ENCODE measurements around the gene RIMBP2. TPM values are rescaled to one million over a fixed set of nuclear protein-coding genes. Genes with fewer than 3 reads are reported as not detected.

Gene RIMBP2
- total RNA-seq, 2 experiments from 2014 or later: not detected

GRCh38 chr12:130701402-130701744, 14.7 kb downstream of the RIMBP2 start:
- DNase-seq (peak in 1 of 14 experiments; percentile 10), ATAC-seq (ENCODE audit: poor library complexity) (no peak)
- no peak for TF ChIP-seq CTCF (IDR thresholded peaks at IDR 0.05)
- H3K4me3 ChIP-seq (ENCODE audit: low read length): no peak overlapping the region
- CTCF ChIA-PET: no interaction called here
- peaks cover 5% of the 10 kb centered on the region for H3K27me3 Mint-ChIP-seq
- intact Hi-C loops (cut with DNase I, micrococcal nuclease): no loop called here
- no peaks in the 10 kb centered on the region for H3K9me3 Mint-ChIP-seq
- H3K4me1 ChIP-seq (ENCODE audit: insufficient read depth, low read length): no peaks in the 10 kb centered on the region
- no peaks in the 10 kb centered on the region for H3K36me3 ChIP-seq (ENCODE audit: insufficient read depth, low read length)
- H3K4me1 Mint-ChIP-seq (ENCODE audit: low read depth): no peaks in the 10 kb centered on the region
- POLR2A ChIA-PET: no interaction called here
- H3K27me3 ChIP-seq (ENCODE audit: control insufficient read depth in 1 of 2, insufficient read depth in 2 of 2, low read length in 2 of 2): no peaks in the 10 kb centered on the region
- peaks cover 0 to 4% of the 10 kb centered on the region in 2 experiments for H3K9me3 ChIP-seq (ENCODE audit: control insufficient read depth in 1 of 2, insufficient read depth in 1 of 2, low read length in 2 of 2)
- no peak overlapping the region for H3K27ac Mint-ChIP-seq
- H3K27ac ChIP-seq (ENCODE audit: low read depth in 1 of 2, low read length in 2 of 2): no peak overlapping the region
- H3K36me3 Mint-ChIP-seq (ENCODE audit: low read depth): no peaks in the 10 kb centered on the region
- H3K4me3 Mint-ChIP-seq: no peak overlapping the region

GRCh38 chr12:130700492-130701401, 15.4 kb downstream of the RIMBP2 start:
- TF ChIP-seq CTCF (IDR thresholded peaks at IDR 0.05): no peak
- H3K27me3 Mint-ChIP-seq: peaks cover 5% of the 10 kb centered on the region
- no peaks in the 10 kb centered on the region for H3K36me3 Mint-ChIP-seq (ENCODE audit: low read depth)
- no peak for ATAC-seq (ENCODE audit: poor library complexity)
- Histone ChIP-seq H3K4me1 (ENCODE audit: insufficient read depth, low read length) (no peaks in the 10 kb centered on the region), H3K9me3 (ENCODE audit: control insufficient read depth in 1 of 2, insufficient read depth in 1 of 2, low read length in 2 of 2) (peaks cover 0 to 4% of the 10 kb centered on the region in 2 experiments), H3K27ac (ENCODE audit: low read depth in 1 of 2, low read length in 2 of 2) (no peak overlapping the region), H3K4me3 (ENCODE audit: low read length) (no peak overlapping the region), H3K36me3 (ENCODE audit: insufficient read depth, low read length) (no peaks in the 10 kb centered on the region), H3K27me3 (ENCODE audit: control insufficient read depth in 1 of 2, insufficient read depth in 2 of 2, low read length in 2 of 2) (peaks cover 0 to 4% of the 10 kb centered on the region in 2 experiments)
- intact Hi-C loops (cut with DNase I, micrococcal nuclease): no loop called here
- H3K4me3 Mint-ChIP-seq: no peak overlapping the region
- H3K27ac Mint-ChIP-seq: no peak overlapping the region
- no peaks in the 10 kb centered on the region for H3K4me1 Mint-ChIP-seq (ENCODE audit: low read depth)
- ChIA-PET CTCF (no interaction called here), POLR2A (no interaction called here)
- DNase-seq: peak in 1 of 14 experiments; percentile 8
- H3K9me3 Mint-ChIP-seq: no peaks in the 10 kb centered on the region

GRCh38 chr12:130698106-130698505, 18.0 kb downstream of the RIMBP2 start:
- ATAC-seq (ENCODE audit: poor library complexity): no peak
- ChIA-PET POLR2A (no interaction called here), CTCF (no interaction called here)
- intact Hi-C loops (cut with DNase I, micrococcal nuclease): no loop called here
- H3K36me3 Mint-ChIP-seq (ENCODE audit: low read depth): no peaks in the 10 kb centered on the region
- TF ChIP-seq CTCF (IDR thresholded peaks at IDR 0.05): no peak
- peaks cover 15% of the 10 kb centered on the region for H3K27me3 Mint-ChIP-seq
- H3K27ac ChIP-seq (ENCODE audit: low read depth in 1 of 2, low read length in 2 of 2): no peak overlapping the region
- no peak overlapping the region for H3K4me3 ChIP-seq (ENCODE audit: low read length)
- no peaks in the 10 kb centered on the region for H3K4me1 Mint-ChIP-seq (ENCODE audit: low read depth)
- H3K4me3 Mint-ChIP-seq: no peak overlapping the region
- no peak overlapping the region for H3K27ac Mint-ChIP-seq
- no peak for DNase-seq
- peaks cover 0 to 4% of the 10 kb centered on the region in 2 experiments for H3K9me3 ChIP-seq (ENCODE audit: control insufficient read depth in 1 of 2, insufficient read depth in 1 of 2, low read length in 2 of 2)
- H3K27me3 ChIP-seq (ENCODE audit: control insufficient read depth in 1 of 2, insufficient read depth in 2 of 2, low read length in 2 of 2): peaks cover 0 to 13% of the 10 kb centered on the region in 2 experiments
- H3K9me3 Mint-ChIP-seq: no peaks in the 10 kb centered on the region
- no peaks in the 10 kb centered on the region for H3K36me3 ChIP-seq (ENCODE audit: insufficient read depth, low read length)
- H3K4me1 ChIP-seq (ENCODE audit: insufficient read depth, low read length): no peaks in the 10 kb centered on the region
